Activated gamma-delta T cell treated with anti-CD3 and anti-CD28 coated beads, Interleukin-2, amount 50 U/mL, for 16 hours (primary cell): Measurements from ENCODE around the gene RSPH9.

Experiments used
- DNase-seq: peaks from one replicate; pipeline ENCODE4 v3.0.0-alpha.2; 2020; ENCODE audit warnings: low read depth

The RSPH9 gene

GRCh38 chr6:43710576-43710975 is 65.7 kb downstream of the RSPH9 start:
- no peak for DNase-seq

DNA sequence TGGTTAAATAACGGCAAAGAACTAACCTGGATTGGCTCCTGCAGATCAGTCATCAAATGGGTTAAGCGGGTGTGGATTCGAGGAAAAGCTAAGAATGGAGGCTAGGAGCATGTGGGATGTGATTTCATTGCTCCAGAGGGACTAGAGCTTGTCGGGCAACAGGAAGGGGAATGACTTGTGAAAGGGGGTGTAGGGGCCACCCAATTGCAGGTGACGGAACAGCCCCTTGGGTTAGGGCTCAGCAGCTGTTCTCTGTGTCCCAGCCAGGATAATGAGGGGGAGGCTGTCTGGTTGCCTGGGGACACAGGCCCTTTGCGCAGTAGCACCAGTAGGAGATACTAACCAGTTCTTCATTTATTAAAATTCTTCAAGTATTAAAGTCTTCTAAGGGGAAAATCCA is 67.7 kb downstream of the RSPH9 start:
- DNase-seq: no peak

DNA sequence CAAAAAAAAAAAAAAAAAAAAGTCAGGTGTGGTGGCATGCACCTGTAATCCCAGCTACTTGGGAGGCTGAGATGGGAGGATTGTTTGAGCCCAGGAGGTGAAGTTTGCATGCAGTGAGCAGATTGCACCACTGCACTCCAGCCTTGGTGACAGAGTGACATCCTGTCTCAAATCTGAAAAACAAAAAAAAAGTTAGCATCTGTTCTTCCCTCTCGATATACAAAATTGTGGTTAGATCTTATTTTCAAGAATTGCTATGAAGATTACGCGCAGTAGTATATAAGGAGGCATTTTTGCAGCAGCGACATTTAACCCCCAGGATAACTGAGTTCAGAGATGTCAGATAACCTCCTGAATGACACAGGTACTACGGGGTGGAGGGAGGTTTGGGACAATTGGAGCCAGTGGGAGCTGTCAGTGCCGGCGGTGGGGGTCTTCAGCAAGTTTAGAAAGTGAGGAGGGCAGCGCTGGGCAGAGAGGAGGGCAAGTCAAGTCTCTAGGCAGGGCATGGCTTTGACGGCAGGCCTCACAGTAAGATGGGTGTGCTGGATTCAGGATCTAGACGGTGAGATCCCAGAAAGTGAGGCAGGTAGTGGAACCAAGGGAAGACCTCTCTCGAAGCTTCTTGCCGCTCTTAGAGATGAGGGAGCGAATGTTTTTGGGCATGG is 68.9 kb downstream of the RSPH9 start:
- no peak for DNase-seq

GRCh38 chr6:43714311-43715055 is 69.6 kb downstream of the RSPH9 start:
- no peak for DNase-seq

DNA sequence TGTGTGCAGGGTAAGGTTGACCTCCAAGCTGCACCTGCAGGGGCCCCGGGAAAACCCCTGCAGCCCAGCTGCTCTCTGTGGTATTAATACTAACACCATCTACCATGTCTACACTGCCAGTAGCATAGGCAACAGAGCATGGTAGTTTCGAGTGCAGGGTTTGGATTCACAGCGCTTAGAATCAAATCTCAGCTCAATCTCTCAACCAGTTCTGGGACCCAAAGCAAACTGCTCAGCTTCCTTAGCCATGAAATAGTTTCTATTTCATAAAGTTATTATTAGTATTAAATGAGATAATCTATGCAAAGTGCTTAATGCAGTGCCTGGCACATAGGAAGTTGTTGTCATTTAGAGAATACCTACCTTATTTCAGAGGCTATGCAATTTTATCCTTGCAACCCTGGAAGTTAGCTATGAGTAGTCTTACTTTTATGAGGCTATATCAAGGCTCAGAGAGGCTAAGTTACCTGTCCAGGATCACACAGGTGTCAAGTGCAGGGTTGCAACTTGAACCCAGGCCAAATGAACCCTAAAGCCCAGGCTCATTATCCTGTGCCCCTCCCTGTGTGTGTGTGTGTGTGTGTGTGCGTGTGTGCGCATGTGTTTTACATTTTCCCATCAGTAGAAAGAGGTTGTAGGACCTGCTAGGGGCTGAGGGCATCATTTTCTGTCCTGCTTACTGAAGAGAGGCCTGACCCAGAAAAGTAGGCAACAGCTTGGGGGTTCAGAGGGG is 70.4 kb downstream of the RSPH9 start:
- no peak for DNase-seq

- no peak for DNase-seq
Measured at GRCh38 chr6:43716099-43716498, 71.3 kb downstream of the RSPH9 start.

- no peak for DNase-seq
Measured at GRCh38 chr6:43717389-43717788, 72.6 kb downstream of the RSPH9 start.

DNA sequence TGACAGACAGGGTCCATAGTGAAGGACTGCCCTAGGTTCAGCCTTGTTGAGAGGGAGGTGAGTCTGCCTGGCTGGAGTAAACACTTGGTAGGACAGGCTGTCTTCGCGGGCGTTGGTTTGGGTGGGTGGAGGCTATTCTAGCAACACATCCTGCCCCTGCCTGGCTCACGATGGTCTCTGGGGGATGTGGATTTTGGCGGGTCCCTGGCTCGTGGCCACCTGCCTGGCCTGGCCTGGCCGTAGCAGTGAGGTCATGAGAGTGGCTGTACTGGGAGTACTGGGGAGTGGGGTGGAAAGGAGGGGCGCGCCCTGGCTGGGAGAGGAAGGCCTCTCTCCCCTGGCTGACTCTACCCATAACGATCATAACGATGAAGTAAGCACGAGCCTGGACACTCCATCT is 73.0 kb downstream of the RSPH9 start:
- no peak for DNase-seq

DNA sequence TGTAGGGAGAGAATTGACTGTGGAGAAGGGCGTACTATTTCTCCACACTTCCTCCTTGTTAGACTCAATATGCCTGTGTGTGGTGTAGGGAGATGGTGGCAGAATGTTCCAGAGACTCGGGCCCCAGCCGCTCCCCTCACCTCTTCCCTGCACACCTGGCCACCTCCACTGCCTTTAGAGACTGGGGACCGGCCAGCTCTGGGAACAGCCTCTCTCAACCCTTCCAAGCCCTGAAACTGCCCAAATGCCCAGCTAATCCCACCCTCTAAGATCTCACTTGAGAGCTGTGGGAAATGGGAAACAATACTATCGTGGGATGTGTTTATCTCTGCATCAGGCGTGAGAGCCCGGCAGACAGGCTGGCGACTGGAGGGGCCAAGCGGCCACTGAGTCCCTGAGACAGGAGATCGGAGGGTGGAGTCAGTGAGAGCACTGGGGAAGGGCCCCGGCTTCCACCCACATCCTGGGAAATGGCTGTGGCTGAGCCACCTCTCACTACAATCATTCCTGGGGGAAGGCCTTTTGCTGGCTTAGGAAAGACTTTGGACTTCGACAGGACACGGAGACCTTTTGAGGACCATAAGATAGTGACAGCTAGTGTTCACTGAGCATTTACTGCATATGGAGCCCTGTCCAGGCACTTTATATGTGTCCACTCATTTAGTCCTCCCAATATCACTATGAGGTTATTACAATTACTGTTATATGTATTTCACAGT is 73.7 kb downstream of the RSPH9 start:
- no peak for DNase-seq

DNA sequence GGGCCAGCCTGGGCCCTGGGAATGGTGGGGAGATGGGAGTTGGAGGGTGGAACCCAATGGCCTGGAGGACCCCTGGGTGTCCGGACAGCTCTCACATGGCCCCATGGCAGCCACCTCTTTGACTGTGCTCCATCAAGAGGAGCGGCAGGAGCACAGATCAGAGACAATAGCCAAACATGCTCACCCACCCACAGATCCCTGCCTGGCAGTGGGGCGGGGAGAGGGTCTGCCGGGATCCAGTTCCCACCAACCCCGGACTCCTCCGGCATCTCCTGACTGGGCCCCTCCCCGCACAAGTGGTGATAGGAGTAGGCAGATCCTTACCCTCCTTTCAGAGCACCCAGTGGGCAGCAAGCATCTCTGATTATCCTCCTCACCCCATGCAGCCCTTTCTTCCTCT is 74.7 kb downstream of the RSPH9 start:
- DNase-seq: no peak

DNA sequence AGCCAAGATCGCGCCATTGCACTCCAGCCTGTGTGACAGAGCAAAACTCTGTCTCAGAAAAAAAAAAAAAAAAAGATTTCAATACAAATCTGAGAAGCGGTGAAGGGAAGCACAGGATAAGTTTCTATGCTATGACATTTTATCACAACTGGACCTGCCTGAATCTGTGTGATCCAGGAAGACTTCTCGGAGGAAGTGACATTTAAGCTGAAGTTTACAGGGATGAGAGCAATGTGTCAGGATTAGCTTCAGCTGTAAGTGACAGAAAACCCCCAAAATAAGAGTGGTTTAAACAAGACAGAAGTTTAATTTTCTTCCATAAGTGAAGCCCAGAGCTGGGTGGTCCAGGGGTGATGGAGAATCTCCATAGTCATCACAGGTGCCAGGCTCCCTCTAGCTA is 76.2 kb downstream of the RSPH9 start:
- DNase-seq: no peak
